Liver (tissue), 9 donors: Measurements from ENCODE around the gene KPNA6. TPM values are rescaled to one million over a fixed set of nuclear protein-coding genes. Genes with fewer than 3 reads are reported as not detected.

Experiments
- DNase-seq: peaks from one replicate; pipeline ENCODE4 v3.0.0-alpha.2; 2017; ENCODE audit warnings: low spot score
- H3K27ac ChIP-seq, 2 donors: one replicate each; pipeline ENCODE4 v1.7.0; 2013; ENCODE audit warnings: inconsistent platforms in 2 of 2, low read length in 2 of 2, control low read depth in 1 of 2, low read depth in 1 of 2, mild to moderate bottlenecking in 1 of 2
- H3K27me3 ChIP-seq, 4 donors: one replicate each; pipeline versions ENCODE4 v1.6.1 to v1.7.0; 2013; ENCODE audit warnings: low read length in 3 of 4, inconsistent platforms in 1 of 4, mild to moderate bottlenecking in 1 of 4, moderate library complexity in 1 of 4; ENCODE audit not compliant: control insufficient read depth in 4 of 4, insufficient read depth in 4 of 4
- H3K36me3 ChIP-seq, 4 donors: one replicate each; pipeline versions ENCODE4 v1.6.1 to v1.7.0; 2013; ENCODE audit warnings: low read length in 3 of 4, mild to moderate bottlenecking in 3 of 4, low read depth in 1 of 4, moderate library complexity in 1 of 4; ENCODE audit not compliant: control insufficient read depth in 4 of 4, insufficient read depth in 3 of 4
- H3K4me1 ChIP-seq, 4 donors: one replicate each; pipeline versions ENCODE4 v1.6.1 to v1.7.0; 2013; ENCODE audit warnings: low read length in 3 of 4, mild to moderate bottlenecking in 3 of 4, moderate library complexity in 1 of 4; ENCODE audit not compliant: control insufficient read depth in 4 of 4, insufficient read depth in 4 of 4
- H3K4me3 ChIP-seq, 3 donors: one replicate each; pipeline versions ENCODE4 v1.6.1 to v1.7.0; 2013; ENCODE audit warnings: low read length in 3 of 3, control low read depth in 1 of 3, low read depth in 1 of 3, mild to moderate bottlenecking in 1 of 3
- H3K9ac ChIP-seq, 2 donors: one replicate each; pipeline ENCODE4 v1.7.0; 2013; ENCODE audit warnings: low read length in 2 of 2, mild to moderate bottlenecking in 2 of 2, moderate library complexity in 2 of 2, control low read depth in 1 of 2, low read depth in 1 of 2
- H3K9me3 ChIP-seq, 4 donors: one replicate each; pipeline versions ENCODE4 v1.6.1 to v1.7.0; 2013; ENCODE audit warnings: low read length in 3 of 4; ENCODE audit not compliant: control insufficient read depth in 4 of 4
- EGR1 ChIP-seq, 2 donors: IDR thresholded peaks; 2 replicates each; pipeline ENCODE4 v1.6.1; 2016 to 2018; ENCODE audit warnings: antibody characterized with exemption in 2 of 2, low read depth in 2 of 2
- FOXA1 ChIP-seq: IDR thresholded peaks from 2 replicates; pipeline ENCODE4 v1.6.1; 2016; ENCODE audit warnings: antibody characterized with exemption
- FOXA2 ChIP-seq: IDR thresholded peaks from 2 replicates; pipeline ENCODE4 v1.6.1; 2016; ENCODE audit warnings: antibody characterized with exemption
- GABPA ChIP-seq, 2 donors: IDR thresholded peaks in 1 of 2; conservative IDR thresholded peaks in 1 of 2; 2 replicates each; pipeline ENCODE4 v1.6.1; 2016; ENCODE audit warnings: antibody characterized with exemption in 2 of 2, mild to moderate bottlenecking in 1 of 2, moderate library complexity in 1 of 2
- HNF4A ChIP-seq, 2 donors: conservative IDR thresholded peaks; 2 replicates each; pipeline ENCODE4 v1.6.1; 2016; ENCODE audit warnings: antibody characterized with exemption in 2 of 2, mild to moderate bottlenecking in 2 of 2
- HNF4G ChIP-seq: IDR thresholded peaks from 2 replicates; pipeline ENCODE4 v1.6.1; 2016; ENCODE audit warnings: antibody characterized with exemption
- JUND ChIP-seq, 2 donors: IDR thresholded peaks; 2 replicates each; pipeline ENCODE4 v1.6.1; 2016; ENCODE audit warnings: antibody characterized with exemption in 2 of 2
- MAX ChIP-seq: IDR thresholded peaks from 2 replicates; pipeline ENCODE4 v1.6.1; 2016; ENCODE audit warnings: antibody characterized with exemption
- NR2F2 ChIP-seq: IDR thresholded peaks from 2 replicates; pipeline ENCODE4 v1.6.1; 2016; ENCODE audit warnings: antibody characterized with exemption
- RAD21 ChIP-seq, 2 donors: IDR thresholded peaks; 2 replicates each; pipeline ENCODE4 v1.6.1; 2016; ENCODE audit warnings: antibody characterized with exemption in 2 of 2, mild to moderate bottlenecking in 2 of 2
- RXRA ChIP-seq, 2 donors: IDR thresholded peaks; 2 replicates each; pipeline ENCODE4 v1.6.1; 2017 to 2018; ENCODE audit warnings: antibody characterized with exemption in 2 of 2, mild to moderate bottlenecking in 1 of 2
- SP1 ChIP-seq: IDR thresholded peaks from 2 replicates; pipeline ENCODE4 v1.6.1; 2018; ENCODE audit warnings: antibody characterized with exemption, mild to moderate bottlenecking
- TAF1 ChIP-seq: conservative IDR thresholded peaks from 2 replicates; pipeline ENCODE4 v1.6.1; 2016; ENCODE audit warnings: antibody characterized with exemption, mild to moderate bottlenecking
- YY1 ChIP-seq: IDR thresholded peaks from 2 replicates; pipeline ENCODE4 v1.6.1; 2016; ENCODE audit warnings: antibody characterized with exemption, mild to moderate bottlenecking
- WGBS: extraction: QIAGEN DNeasy Blood & Tissue Kit; methylation state at CpG from one replicate; pipeline ENCODE4 v1.1.7; 2013; 5-methylcytosine and 5-hydroxymethylcytosine counted together
- polyA plus RNA-seq, 2 donors: library from polyadenylated mRNA; stranded (reverse) in 1 of 2; unstranded in 1 of 2; fragments of 200-250 nt in 1 of 2; fragments of >200 nt in 1 of 2; fragmentation: Nextera tagmentation in 1 of 2; extraction: Ambion mirVana in 1 of 2; gene quantifications; one replicate each; pipeline versions ENCODE4 v1.2.1 to v1.2.3, GENCODE V29; 2013 to 2015
- total RNA-seq, 2 donors: library from RNA; depleted of rRNA; stranded (reverse); fragments of >200 nt; gene quantifications; one replicate each; pipeline ENCODE4 v1.2.3, GENCODE V29; 2014
- TF ChIP-seq, protein P1 (sequence below): fragments of 150-350 bp; IDR thresholded peaks from 2 replicates; pipeline ENCODE4 v1.5.1; 2017; ENCODE audit warnings: improper control_type of control experiment, low read depth, low read length; ENCODE audit not compliant: missing input control
- TF ChIP-seq, protein P2 (sequence below): IDR thresholded peaks from 2 replicates; pipeline ENCODE4 v1.6.1; 2016; ENCODE audit warnings: antibody characterized with exemption, mild to moderate bottlenecking
- TF ChIP-seq, protein P3 (sequence below): IDR thresholded peaks from 2 replicates; pipeline ENCODE4 v1.6.1; 2016; ENCODE audit warnings: antibody characterized with exemption
- TF ChIP-seq, protein P4 (sequence below): IDR thresholded peaks from 2 replicates; pipeline ENCODE4 v1.6.1; 2016; ENCODE audit warnings: antibody characterized with exemption
- donor health status: healthy.
- donor health status: healthy.
- donor health status: healthy.
- donor health status: healthy.
- donor health status: healthy.

KPNA6 gene
- total and polyA plus RNA-seq, 4 donors = 9.3 to 23.2 (median 16.7) TPM

- Histone ChIP-seq H3K4me3 (no peak overlapping the region), H3K9me3 (no peaks in the 10 kb centered on the region), H3K36me3 (peaks cover 4 to 18% (median 5%) of the 10 kb centered on the region in 4 donors), H3K4me1 (peaks cover 3 to 20% (median 14%) of the 10 kb centered on the region in 4 donors), H3K9ac (no peak overlapping the region), H3K27me3 (no peaks in the 10 kb centered on the region), H3K27ac (no peak overlapping the region)
- no peak for DNase-seq
- 98% methylated on average over 8 of the region's 8 CpGs for WGBS
- TF ChIP-seq SP1 = no peak
- no peak for TF ChIP-seq FOXA2
- no peak for TF ChIP-seq FOXA1
- TF ChIP-seq EGR1 (IDR thresholded peaks at IDR 0.05; ENCODE audit: low read depth in 2 of 2) = no peak
- no peak for TF ChIP-seq HNF4G
- TF ChIP-seq RXRA (IDR thresholded peaks at IDR 0.05) = no peak
- TF ChIP-seq, protein P1, sequence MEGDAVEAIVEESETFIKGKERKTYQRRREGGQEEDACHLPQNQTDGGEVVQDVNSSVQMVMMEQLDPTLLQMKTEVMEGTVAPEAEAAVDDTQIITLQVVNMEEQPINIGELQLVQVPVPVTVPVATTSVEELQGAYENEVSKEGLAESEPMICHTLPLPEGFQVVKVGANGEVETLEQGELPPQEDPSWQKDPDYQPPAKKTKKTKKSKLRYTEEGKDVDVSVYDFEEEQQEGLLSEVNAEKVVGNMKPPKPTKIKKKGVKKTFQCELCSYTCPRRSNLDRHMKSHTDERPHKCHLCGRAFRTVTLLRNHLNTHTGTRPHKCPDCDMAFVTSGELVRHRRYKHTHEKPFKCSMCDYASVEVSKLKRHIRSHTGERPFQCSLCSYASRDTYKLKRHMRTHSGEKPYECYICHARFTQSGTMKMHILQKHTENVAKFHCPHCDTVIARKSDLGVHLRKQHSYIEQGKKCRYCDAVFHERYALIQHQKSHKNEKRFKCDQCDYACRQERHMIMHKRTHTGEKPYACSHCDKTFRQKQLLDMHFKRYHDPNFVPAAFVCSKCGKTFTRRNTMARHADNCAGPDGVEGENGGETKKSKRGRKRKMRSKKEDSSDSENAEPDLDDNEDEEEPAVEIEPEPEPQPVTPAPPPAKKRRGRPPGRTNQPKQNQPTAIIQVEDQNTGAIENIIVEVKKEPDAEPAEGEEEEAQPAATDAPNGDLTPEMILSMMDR = no peak
- TF ChIP-seq TAF1 = no peak
- TF ChIP-seq RAD21 (IDR thresholded peaks at IDR 0.05) = no peak
Measured at GRCh38 chr1:32091176-32091575, 16.7 kb upstream of the KPNA6 start.

DNA sequence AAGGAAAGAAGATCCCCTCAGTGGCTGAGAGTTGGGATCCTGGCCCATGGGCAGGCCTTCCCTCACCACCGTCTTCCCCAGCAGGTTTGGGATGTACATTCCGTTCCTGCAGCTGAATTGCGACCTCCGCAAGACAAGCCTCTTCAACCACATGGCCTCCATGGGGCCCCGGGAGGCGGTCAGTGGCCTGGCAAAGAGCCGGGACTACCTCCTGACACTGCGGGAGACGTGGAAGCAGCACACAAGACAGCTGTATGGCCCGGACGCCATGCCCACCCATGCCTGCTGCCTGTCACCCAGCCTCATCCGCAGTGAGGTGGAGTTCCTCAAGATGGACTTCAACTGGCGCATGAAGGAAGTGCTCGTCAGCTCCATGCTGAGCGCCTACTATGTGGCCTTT lies 16.3 kb upstream of the KPNA6 start:
- Histone ChIP-seq H3K9ac (no peak overlapping the region), H3K9me3 (no peaks in the 10 kb centered on the region), H3K36me3 (peaks cover 4 to 18% (median 5%) of the 10 kb centered on the region in 4 donors), H3K27me3 (no peaks in the 10 kb centered on the region), H3K4me1 (peaks cover 3 to 20% (median 14%) of the 10 kb centered on the region in 4 donors), H3K4me3 (no peak overlapping the region), H3K27ac (no peak overlapping the region)
- 96% methylated on average over 15 of the region's 15 CpGs for WGBS
- TF ChIP-seq GABPA (IDR thresholded peaks at IDR 0.05 in 1 of 2, conservative IDR thresholded peaks at IDR 0.05 in 1 of 2) = no peak
- no peak for TF ChIP-seq YY1
- TF ChIP-seq RAD21 (IDR thresholded peaks at IDR 0.05) = no peak
- TF ChIP-seq, protein P2, sequence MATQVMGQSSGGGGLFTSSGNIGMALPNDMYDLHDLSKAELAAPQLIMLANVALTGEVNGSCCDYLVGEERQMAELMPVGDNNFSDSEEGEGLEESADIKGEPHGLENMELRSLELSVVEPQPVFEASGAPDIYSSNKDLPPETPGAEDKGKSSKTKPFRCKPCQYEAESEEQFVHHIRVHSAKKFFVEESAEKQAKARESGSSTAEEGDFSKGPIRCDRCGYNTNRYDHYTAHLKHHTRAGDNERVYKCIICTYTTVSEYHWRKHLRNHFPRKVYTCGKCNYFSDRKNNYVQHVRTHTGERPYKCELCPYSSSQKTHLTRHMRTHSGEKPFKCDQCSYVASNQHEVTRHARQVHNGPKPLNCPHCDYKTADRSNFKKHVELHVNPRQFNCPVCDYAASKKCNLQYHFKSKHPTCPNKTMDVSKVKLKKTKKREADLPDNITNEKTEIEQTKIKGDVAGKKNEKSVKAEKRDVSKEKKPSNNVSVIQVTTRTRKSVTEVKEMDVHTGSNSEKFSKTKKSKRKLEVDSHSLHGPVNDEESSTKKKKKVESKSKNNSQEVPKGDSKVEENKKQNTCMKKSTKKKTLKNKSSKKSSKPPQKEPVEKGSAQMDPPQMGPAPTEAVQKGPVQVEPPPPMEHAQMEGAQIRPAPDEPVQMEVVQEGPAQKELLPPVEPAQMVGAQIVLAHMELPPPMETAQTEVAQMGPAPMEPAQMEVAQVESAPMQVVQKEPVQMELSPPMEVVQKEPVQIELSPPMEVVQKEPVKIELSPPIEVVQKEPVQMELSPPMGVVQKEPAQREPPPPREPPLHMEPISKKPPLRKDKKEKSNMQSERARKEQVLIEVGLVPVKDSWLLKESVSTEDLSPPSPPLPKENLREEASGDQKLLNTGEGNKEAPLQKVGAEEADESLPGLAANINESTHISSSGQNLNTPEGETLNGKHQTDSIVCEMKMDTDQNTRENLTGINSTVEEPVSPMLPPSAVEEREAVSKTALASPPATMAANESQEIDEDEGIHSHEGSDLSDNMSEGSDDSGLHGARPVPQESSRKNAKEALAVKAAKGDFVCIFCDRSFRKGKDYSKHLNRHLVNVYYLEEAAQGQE = no peak
- TF ChIP-seq, protein P1 = no peak
- TF ChIP-seq, protein P3, sequence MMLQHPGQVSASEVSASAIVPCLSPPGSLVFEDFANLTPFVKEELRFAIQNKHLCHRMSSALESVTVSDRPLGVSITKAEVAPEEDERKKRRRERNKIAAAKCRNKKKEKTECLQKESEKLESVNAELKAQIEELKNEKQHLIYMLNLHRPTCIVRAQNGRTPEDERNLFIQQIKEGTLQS = no peak
- no peak for TF ChIP-seq RXRA (IDR thresholded peaks at IDR 0.05)
- TF ChIP-seq FOXA2 = no peak
- TF ChIP-seq JUND (IDR thresholded peaks at IDR 0.05) = no peak
- TF ChIP-seq EGR1 (IDR thresholded peaks at IDR 0.05; ENCODE audit: low read depth in 2 of 2) = no peak
- TF ChIP-seq HNF4G = no peak
- no peak for TF ChIP-seq NR2F2
- TF ChIP-seq TAF1 = no peak
- no peak for TF ChIP-seq HNF4A (conservative IDR thresholded peaks at IDR 0.05)
- no peak for TF ChIP-seq MAX
- TF ChIP-seq, protein P4, sequence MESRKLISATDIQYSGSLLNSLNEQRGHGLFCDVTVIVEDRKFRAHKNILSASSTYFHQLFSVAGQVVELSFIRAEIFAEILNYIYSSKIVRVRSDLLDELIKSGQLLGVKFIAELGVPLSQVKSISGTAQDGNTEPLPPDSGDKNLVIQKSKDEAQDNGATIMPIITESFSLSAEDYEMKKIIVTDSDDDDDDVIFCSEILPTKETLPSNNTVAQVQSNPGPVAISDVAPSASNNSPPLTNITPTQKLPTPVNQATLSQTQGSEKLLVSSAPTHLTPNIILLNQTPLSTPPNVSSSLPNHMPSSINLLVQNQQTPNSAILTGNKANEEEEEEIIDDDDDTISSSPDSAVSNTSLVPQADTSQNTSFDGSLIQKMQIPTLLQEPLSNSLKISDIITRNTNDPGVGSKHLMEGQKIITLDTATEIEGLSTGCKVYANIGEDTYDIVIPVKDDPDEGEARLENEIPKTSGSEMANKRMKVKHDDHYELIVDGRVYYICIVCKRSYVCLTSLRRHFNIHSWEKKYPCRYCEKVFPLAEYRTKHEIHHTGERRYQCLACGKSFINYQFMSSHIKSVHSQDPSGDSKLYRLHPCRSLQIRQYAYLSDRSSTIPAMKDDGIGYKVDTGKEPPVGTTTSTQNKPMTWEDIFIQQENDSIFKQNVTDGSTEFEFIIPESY = no peak
- no peak for DNase-seq
